Activated naive CD8-positive, alpha-beta T cell treated with anti-CD3 and anti-CD28 coated beads, Interleukin-2, amount 50 U/mL, for 24 hours (primary cell): ENCODE data around the gene BMPR1A.
A peak's percentile ranks its signal among the peaks of the same experiment; 100 is the strongest.
"Not testable (repeated sequence)": the region's sequence is repeated elsewhere in the genome, so short reads cannot be mapped to it uniquely, and the experiment has no call there.

Experiments used
- ATAC-seq: fragments of 150-1000 bp; cut with Tn5 transposase; one replicate; pipeline ENCODE4 v1.10.0; 2021
- DNase-seq: peaks from one replicate; pipeline ENCODE4 v3.0.0; 2021
- H3K27ac Mint-ChIP-seq: one replicate; pipeline ENCODE4 v1.8.0; 2021; ENCODE audit warnings: mild to moderate bottlenecking, mixed read lengths
- H3K27me3 Mint-ChIP-seq: one replicate; pipeline ENCODE4 v1.8.0; 2021; ENCODE audit warnings: mixed read lengths
- H3K36me3 Mint-ChIP-seq: one replicate; pipeline ENCODE4 v1.8.0; 2021; ENCODE audit warnings: low read depth, mixed read lengths
- H3K4me1 Mint-ChIP-seq: one replicate; pipeline ENCODE4 v1.8.0; 2021; ENCODE audit warnings: mixed read lengths
- H3K4me3 Mint-ChIP-seq: one replicate; pipeline ENCODE4 v1.8.0; 2021; ENCODE audit warnings: mild to moderate bottlenecking, moderate library complexity, mixed read lengths
- H3K9me3 Mint-ChIP-seq: one replicate; pipeline ENCODE4 v1.8.0; 2021; ENCODE audit warnings: mixed read lengths

The BMPR1A gene

DNA sequence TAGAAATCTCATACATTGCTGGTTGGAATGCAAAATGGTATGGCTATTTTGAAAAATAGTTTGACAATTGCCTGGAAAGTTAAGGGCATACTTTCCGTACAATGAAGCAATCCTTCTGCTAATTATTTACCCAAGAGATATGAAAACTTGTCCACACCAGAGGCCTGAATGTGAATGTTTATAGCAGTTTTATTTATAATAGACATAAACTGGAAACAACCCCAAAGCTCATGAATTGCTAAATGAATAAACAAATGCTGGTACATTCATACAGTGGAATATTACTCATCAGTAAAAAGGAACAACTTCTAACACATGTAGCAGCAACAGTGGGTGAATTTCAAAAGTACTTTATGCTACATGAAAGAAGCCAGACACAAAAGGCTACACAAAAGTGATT, 158.3 kb downstream of the BMPR1A start:
- Mint-ChIP-seq H3K9me3 (no peaks in the 10 kb centered on the region), H3K4me3 (no peak overlapping the region), H3K4me1 (no peaks in the 10 kb centered on the region), H3K36me3 (peaks cover 3% of the 10 kb centered on the region), H3K27me3 (no peaks in the 10 kb centered on the region), H3K27ac (no peak overlapping the region)
- ATAC-seq (no peak), DNase-seq (no peak)

- H3K4me3 Mint-ChIP-seq = no peak overlapping the region
- H3K9me3 Mint-ChIP-seq = no peaks in the 10 kb centered on the region
- DNase-seq (no peak), ATAC-seq (no peak)
- peaks cover 3% of the 10 kb centered on the region for H3K36me3 Mint-ChIP-seq
- no peaks in the 10 kb centered on the region for H3K4me1 Mint-ChIP-seq
- no peaks in the 10 kb centered on the region for H3K27me3 Mint-ChIP-seq
- H3K27ac Mint-ChIP-seq = no peak overlapping the region
Measured at GRCh38 chr10:86918022-86918471, 161.6 kb downstream of the BMPR1A start.

DNA sequence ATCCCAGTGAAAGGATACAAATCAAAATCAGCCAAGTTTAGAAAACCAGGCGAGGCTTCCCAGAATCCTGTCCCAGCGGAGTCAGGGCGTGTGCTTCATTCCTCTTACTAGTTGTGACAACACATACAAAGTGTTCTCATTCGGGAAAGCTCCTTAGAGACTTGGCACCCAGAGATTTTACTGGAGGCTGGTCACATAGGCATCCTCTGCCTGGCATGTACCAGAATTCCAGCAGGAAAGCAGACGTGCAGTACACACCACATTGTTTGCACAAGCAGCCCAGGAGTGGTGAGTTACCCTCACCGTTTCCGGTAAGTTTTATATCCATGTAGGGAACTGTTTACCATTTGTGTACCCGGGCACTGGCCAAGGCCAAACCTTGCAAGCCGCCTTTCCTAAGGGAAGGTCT, 166.1 kb downstream of the BMPR1A start:
- H3K27me3 Mint-ChIP-seq = no peaks in the 10 kb centered on the region

GRCh38 chr10:86929468-86930380, 173.3 kb downstream of the BMPR1A start:
- Mint-ChIP-seq H3K4me3 (no peak overlapping the region), H3K27me3 (no peaks in the 10 kb centered on the region), H3K36me3 (no peaks in the 10 kb centered on the region), H3K9me3 (no peaks in the 10 kb centered on the region), H3K4me1 (peaks cover 9% of the 10 kb centered on the region), H3K27ac (no peak overlapping the region)
- ATAC-seq (no peak), DNase-seq (no peak)

More for the DNA sequence above, 166.1 kb downstream of the BMPR1A start:
- ATAC-seq = no peak
- Mint-ChIP-seq H3K9me3 (no peaks in the 10 kb centered on the region), H3K4me3 (no peak overlapping the region), H3K4me1 (no peaks in the 10 kb centered on the region), H3K27ac (no peak overlapping the region), H3K36me3 (peaks cover 3% of the 10 kb centered on the region)
- DNase-seq = no peak

DNA sequence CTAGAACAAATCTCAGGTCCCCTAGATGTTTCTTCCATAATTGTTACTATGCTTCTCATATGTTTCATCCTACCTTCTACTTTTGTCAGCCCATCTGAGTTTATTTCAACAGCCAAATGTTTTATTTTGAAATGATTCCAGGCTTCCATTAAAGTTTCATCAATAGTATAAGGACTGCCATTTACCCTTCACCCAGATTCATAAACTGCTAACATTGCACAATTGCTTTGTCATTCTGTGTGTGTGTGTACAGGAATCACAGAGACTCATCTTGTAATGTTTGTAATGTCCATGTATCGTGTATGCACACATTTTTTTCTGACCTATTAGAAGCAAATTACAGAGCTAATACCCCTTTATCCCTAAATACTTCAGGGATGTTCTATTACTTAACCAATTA, 175.5 kb downstream of the BMPR1A start:
- H3K27ac Mint-ChIP-seq = no peak overlapping the region

GRCh38 chr10:86932674-86933073, 176.3 kb downstream of the BMPR1A start:
- no peak overlapping the region for H3K4me3 Mint-ChIP-seq
- no peak overlapping the region for H3K27ac Mint-ChIP-seq
- peaks cover 9% of the 10 kb centered on the region for H3K4me1 Mint-ChIP-seq
- no peaks in the 10 kb centered on the region for H3K9me3 Mint-ChIP-seq
- ATAC-seq = peak; percentile 68
- DNase-seq = no peak
- H3K27me3 Mint-ChIP-seq = no peaks in the 10 kb centered on the region
- no peaks in the 10 kb centered on the region for H3K36me3 Mint-ChIP-seq

More for the DNA sequence above, 175.5 kb downstream of the BMPR1A start:
- peaks cover 9% of the 10 kb centered on the region for H3K4me1 Mint-ChIP-seq
- DNase-seq (no peak), ATAC-seq (no peak)
- H3K27me3 Mint-ChIP-seq = no peaks in the 10 kb centered on the region
- H3K36me3 Mint-ChIP-seq = no peaks in the 10 kb centered on the region
- no peaks in the 10 kb centered on the region for H3K9me3 Mint-ChIP-seq
- no peak overlapping the region for H3K4me3 Mint-ChIP-seq

- not testable (repeated sequence) for H3K4me1 Mint-ChIP-seq, H3K36me3 Mint-ChIP-seq, H3K9me3 Mint-ChIP-seq, H3K27me3 Mint-ChIP-seq, DNase-seq, H3K4me3 Mint-ChIP-seq, H3K27ac Mint-ChIP-seq, ATAC-seq
Measured at GRCh38 chr10:86934162-86934711, 177.8 kb downstream of the BMPR1A start.

GRCh38 chr10:86936661-86937501, 180.5 kb downstream of the BMPR1A start:
- ATAC-seq = no peak
- H3K4me3 Mint-ChIP-seq = no peak overlapping the region
- no peaks in the 10 kb centered on the region for H3K9me3 Mint-ChIP-seq
- H3K27ac Mint-ChIP-seq = no peak overlapping the region
- H3K4me1 Mint-ChIP-seq = peaks cover 9% of the 10 kb centered on the region
- no peaks in the 10 kb centered on the region for H3K27me3 Mint-ChIP-seq
- DNase-seq = no peak
- H3K36me3 Mint-ChIP-seq = no peaks in the 10 kb centered on the region

GRCh38 chr10:86937502-86938154, 181.2 kb downstream of the BMPR1A start:
- ATAC-seq = no peak
- DNase-seq = no peak
- Mint-ChIP-seq H3K27me3 (no peaks in the 10 kb centered on the region), H3K4me1 (peaks cover 7% of the 10 kb centered on the region), H3K9me3 (no peaks in the 10 kb centered on the region), H3K36me3 (no peaks in the 10 kb centered on the region), H3K4me3 (no peak overlapping the region), H3K27ac (no peak overlapping the region)

DNA sequence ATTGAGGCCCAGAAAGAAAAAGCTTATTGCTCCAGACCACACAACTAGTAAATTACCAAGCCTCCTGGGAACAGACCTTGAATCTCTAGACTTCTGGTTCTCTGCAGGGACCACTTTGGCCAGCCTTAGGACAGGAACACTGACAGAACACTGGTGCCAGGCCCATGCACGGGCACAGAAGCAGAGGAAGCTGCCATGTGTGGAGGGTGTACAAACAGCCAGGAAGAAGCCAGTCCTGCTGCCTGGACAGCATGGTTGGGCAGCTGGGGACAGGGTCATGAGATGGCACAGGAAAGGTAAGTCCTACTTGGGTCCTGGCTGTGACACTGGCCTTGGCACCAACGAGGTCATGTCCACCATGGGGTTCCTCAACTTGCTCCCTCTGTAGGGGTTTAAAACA, 181.8 kb downstream of the BMPR1A start:
- Mint-ChIP-seq H3K36me3 (no peaks in the 10 kb centered on the region), H3K27ac (no peak overlapping the region), H3K9me3 (no peaks in the 10 kb centered on the region), H3K4me1 (peaks cover under 1% of the 10 kb centered on the region), H3K4me3 (no peak overlapping the region), H3K27me3 (no peaks in the 10 kb centered on the region)
- no peak for DNase-seq
- ATAC-seq = no peak

GRCh38 chr10:86940076-86940475, 183.7 kb downstream of the BMPR1A start:
- not testable (repeated sequence) for H3K4me1 Mint-ChIP-seq, H3K4me3 Mint-ChIP-seq, H3K36me3 Mint-ChIP-seq, DNase-seq, H3K9me3 Mint-ChIP-seq, ATAC-seq, H3K27me3 Mint-ChIP-seq, H3K27ac Mint-ChIP-seq

DNA sequence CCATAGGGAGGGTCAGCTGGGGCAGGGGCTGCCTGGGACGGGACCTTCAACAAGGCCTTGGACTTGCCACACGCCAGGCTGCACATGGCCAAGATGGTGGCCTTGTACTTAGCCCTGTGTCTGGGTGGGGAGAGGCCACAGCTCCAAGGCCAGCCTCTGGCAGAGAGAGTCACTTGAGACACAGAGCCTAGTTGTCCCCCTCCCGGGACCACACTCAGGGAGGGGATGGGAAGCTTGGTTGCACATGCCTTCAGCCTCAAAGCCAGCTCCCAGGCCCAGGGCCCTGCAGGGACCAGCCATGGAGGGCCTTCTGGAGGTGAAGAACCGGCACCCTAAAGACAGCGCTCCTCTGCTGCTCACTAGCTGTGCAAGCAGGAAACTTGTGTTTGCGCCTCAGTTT, 184.3 kb downstream of the BMPR1A start:
- H3K36me3 Mint-ChIP-seq = no peaks in the 10 kb centered on the region
- ATAC-seq (no peak), DNase-seq (no peak)
- H3K4me1 Mint-ChIP-seq = peaks cover 5% of the 10 kb centered on the region
- no peak overlapping the region for H3K4me3 Mint-ChIP-seq
- no peak overlapping the region for H3K27ac Mint-ChIP-seq
- H3K9me3 Mint-ChIP-seq = no peaks in the 10 kb centered on the region
- H3K27me3 Mint-ChIP-seq = no peaks in the 10 kb centered on the region

DNA sequence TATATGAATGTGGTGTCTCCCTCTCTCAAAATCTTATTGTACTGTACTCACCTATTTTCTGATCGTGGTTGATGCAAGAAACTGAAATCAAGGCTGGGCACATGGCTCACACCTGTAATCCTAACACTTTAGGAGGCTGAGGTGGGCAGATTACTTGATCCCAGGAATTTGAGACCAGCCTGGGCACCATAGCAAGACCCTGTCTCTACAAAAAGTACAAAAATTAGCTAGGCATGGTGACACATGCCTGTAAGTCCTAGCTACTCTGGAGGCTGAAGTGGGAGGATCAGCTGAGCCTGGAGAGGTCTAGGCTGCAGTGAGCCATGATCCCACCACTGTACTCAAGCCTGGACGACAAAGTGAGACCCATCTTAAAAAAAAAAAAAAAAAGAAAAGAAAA, 185.0 kb downstream of the BMPR1A start:
- DNase-seq = no peak
- no peak for ATAC-seq
- Mint-ChIP-seq H3K27me3 (no peaks in the 10 kb centered on the region), H3K36me3 (no peaks in the 10 kb centered on the region), H3K4me1 (peaks cover 5% of the 10 kb centered on the region), H3K27ac (no peak overlapping the region), H3K4me3 (no peak overlapping the region), H3K9me3 (no peaks in the 10 kb centered on the region)

- Mint-ChIP-seq H3K4me1 (peaks cover 5% of the 10 kb centered on the region), H3K27me3 (no peaks in the 10 kb centered on the region), H3K27ac (no peak overlapping the region), H3K9me3 (no peaks in the 10 kb centered on the region), H3K36me3 (no peaks in the 10 kb centered on the region), H3K4me3 (no peak overlapping the region)
- ATAC-seq = no peak
- DNase-seq = no peak
Measured at GRCh38 chr10:86941991-86942421, 185.6 kb downstream of the BMPR1A start.
